GM10248 (cell line): ENCODE measurements around the gene DISC1.
A peak's percentile ranks its signal among the peaks of the same experiment; 100 is the strongest.

Source experiments
- CTCF ChIA-PET: fragments of 300-600 bp; sonication (Branson Sonifier 250); formaldehyde crosslinking; extraction: SDS; loops from one replicate; lab custom pipeline; 2021; ENCODE audit warnings: antibody characterized with exemption; lab: Yijun Ruan, JAX
- POLR2A ChIA-PET: fragments of 350-650 bp; sonication (Branson Sonifier 250); formaldehyde crosslinking; extraction: SDS; loops from one replicate; lab custom pipeline; 2020; ENCODE audit warnings: antibody characterized with exemption; lab: Yijun Ruan, JAX
- DNase-seq: peaks from one replicate; pipeline ENCODE4 v3.0.0; 2012; ENCODE audit errors: extremely low spot score
- CTCF ChIP-seq: IDR thresholded peaks from 2 replicates; pipeline ENCODE4 v1.5.1; 2012; ENCODE audit warnings: mild to moderate bottlenecking, low read depth; ENCODE audit errors: extremely low read depth, missing control alignments, control extremely low read depth

The DISC1 gene

DNA sequence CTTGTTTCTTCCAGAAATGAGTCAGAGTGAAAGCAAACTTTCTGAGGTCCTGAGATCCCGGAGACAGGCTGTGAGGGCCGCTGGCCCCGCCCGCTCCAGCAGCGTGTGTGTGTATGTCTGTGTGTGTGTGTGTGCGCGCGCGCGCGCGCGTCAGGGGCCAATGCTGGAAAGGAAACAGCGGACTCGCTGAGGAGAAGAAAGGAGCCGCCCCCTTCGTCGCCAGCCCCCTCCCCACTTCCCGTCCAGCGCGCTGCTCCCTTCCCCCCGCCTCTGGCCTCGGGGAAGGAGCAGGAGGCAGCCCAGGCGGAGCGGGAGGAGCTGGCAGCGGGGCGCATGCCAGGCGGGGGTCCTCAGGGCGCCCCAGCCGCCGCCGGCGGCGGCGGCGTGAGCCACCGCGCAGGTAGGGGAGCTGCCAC lies at the start of gene DISC1:
Gene DISC1, plus strand, starts transcription at position 256 of the 416 bp plus-strand sequence. Its CDS starts 78 bp downstream, at position 334.
- peak; percentile 32 for DNase-seq

DNA sequence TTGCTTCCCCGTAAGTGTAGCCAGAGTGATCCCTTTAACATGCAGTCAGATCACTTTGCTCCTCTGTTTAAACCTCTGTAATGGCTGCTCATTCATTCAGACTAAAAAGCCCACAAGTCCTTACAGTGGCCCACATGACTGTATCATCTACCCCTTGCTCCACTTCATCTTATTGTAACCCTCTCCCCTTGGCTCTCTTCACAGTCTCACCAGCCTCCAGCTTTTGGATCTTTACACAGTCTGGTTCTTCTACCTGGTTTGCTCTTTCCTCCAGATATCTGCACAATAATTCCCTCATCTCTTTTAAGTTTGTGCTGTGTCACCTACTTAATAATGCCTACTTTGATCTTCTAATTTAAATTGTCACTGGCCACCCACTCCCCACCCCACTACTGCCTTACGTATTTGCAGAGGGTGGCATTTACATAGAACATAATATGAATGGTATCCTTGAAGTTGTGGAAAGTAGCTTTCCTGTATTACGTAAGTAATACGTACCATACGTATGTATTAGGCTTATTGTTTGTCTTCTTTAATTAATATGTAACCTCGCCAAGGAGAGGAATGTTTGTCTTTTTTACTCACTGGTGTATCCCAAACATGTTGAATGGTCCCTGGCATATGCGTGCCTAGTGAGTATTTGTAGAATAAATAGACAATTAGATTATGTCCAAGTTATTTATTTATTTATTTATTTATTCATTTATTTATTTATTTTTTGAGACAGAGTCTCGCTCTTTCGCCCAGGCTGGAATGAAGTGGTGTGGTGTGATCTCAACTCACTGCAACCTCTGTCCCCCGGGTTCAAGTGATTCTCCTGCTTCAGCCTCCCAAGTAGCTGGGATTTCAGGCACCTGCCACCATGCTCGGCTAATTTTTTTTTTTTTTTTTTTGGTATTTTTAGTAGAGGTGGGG lies 49.5 kb upstream of the DISC1 start:
- ChIA-PET CTCF (interaction anchor here (1.2 to 3.4 kb wide), 2 partner anchors 11 to 14 kb away, joined by 3 to 13 read pairs; no protein-coding TSS in a partner anchor), POLR2A (no interaction called here)
- TF ChIP-seq CTCF, result no peak

More for the DNA sequence above, at the start of gene DISC1:
- CTCF ChIA-PET, result interaction anchor here (1.0 kb wide), 1 partner anchor 19 kb away, joined by 3 read pairs; no protein-coding TSS in a partner anchor
- POLR2A ChIA-PET, result no interaction called here
- no peak for TF ChIP-seq CTCF

DNA sequence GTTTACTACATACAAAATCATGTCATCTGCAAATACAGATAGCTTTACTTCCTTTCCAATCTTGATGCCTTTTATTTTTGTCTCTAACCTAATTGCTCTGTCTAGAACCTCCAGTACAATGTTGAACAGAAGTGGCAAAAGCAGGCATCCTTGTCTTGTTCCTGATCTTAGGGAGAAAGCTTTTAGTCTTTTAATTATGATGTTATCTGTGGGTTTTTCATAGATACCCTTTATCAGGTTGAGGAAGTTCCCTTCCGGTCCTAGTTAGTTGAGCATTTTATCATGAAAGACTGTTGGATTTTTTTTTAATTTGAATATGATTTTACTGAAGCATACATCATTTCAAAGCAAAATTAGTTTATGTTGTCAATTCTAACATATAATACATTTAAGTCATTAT lies 45.7 kb upstream of the DISC1 start:
- ChIA-PET CTCF (interaction anchor here (1.1 to 1.4 kb wide), 3 partner anchors 10 to 265 kb away, joined by 3 to 5 read pairs (median 5); no protein-coding TSS in a partner anchor), POLR2A (no interaction called here)
- TF ChIP-seq CTCF, result no peak
- no peak for DNase-seq

More for the DNA sequence above, 49.5 kb upstream of the DISC1 start:
- no peak for DNase-seq

- ChIA-PET POLR2A (no interaction called here), CTCF (interaction anchor here (1.4 kb wide), 2 partner anchors 9 to 224 kb away, joined by 3 to 5 read pairs; no protein-coding TSS in a partner anchor)
- no peak for TF ChIP-seq CTCF
- DNase-seq, result no peak
Measured at GRCh38 chr1:231581859-231582258, 44.7 kb upstream of the DISC1 start.

DNA sequence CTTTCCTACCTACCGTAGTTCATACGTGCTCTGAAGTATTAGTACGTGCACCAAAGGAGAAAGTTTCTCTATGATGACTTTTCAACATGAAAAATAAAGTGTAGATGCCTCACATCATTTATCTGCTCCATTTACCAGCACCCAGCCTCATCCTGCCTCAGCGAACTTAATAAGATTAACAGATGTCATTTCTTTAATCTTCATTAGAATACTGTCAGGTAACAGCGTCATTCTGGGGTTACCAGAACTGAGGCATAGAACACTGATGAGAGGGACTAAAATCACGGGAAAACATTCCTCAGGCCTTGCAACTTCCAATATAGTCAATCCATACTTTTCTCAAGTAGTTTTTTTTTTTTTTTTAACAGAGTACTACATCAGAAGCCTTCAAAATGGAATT lies 43.2 kb upstream of the DISC1 start:
- no peak for TF ChIP-seq CTCF
- no peak for DNase-seq
- POLR2A ChIA-PET, result no interaction called here
- CTCF ChIA-PET, result interaction anchor here (1.3 kb wide), 1 partner anchor 226 kb away, joined by 4 read pairs; no protein-coding TSS in a partner anchor

DNA sequence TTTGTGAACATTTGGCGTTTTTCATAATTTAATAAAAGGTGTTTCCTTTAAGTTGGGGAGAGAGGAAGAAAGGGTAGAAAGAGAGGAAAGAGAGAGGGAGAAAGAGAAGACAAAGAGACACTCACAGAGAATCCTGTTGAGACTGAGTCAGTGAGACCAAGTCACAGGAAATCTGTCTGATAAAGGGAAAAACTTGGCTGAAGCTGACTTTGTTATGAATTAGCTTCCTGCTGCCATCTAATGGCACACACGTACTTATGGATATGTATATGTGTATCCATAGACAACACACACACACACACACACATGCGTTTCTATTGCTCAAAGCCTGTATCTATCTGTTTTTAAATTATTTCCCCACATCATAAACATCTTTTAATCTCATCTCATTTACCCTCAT lies 42.5 kb upstream of the DISC1 start:
- ChIA-PET CTCF (interaction anchor here (0.9 to 1.5 kb wide), 5 partner anchors 225 to 269 kb away, joined by 3 to 6 read pairs (median 3); partner anchors contain the start of genes EXOC8 and SPRTN), POLR2A (no interaction called here)
- TF ChIP-seq CTCF, result peak; percentile 12
- DNase-seq, result peak; percentile 33
